NB4 (cell line): ENCODE measurements around the gene ZNF205.
A peak's percentile ranks its signal among the peaks of the same experiment; 100 is the strongest.

Source experiments
- DNase-seq: peaks from one replicate; pipeline ENCODE4 v3.0.0; 2010; ENCODE audit warnings: low read depth
- H3K4me3 ChIP-seq: one replicate; pipeline ENCODE4 v1.5.1; 2011; ENCODE audit warnings: mild to moderate bottlenecking, low read depth, low read length, moderate library complexity
- CTCF ChIP-seq: IDR thresholded peaks from one replicate; pipeline ENCODE4 v1.5.1; 2012; ENCODE audit warnings: low read depth, low read length
- MYC ChIP-seq: IDR thresholded peaks from 2 replicates; pipeline ENCODE4 v1.6.1; 2011; ENCODE audit warnings: low read depth, low read length
- POLR2A ChIP-seq: IDR thresholded peaks from 2 replicates; pipeline ENCODE4 v1.6.1; 2011; ENCODE audit warnings: mild to moderate bottlenecking; ENCODE audit not compliant: insufficient read length; ENCODE audit errors: extremely low read depth
- TF ChIP-seq, protein P1 (sequence below): IDR thresholded peaks from 2 replicates; pipeline ENCODE4 v1.6.1; 2011; ENCODE audit warnings: low read depth, low read length

Gene ZNF205

GRCh38 chr16:3098459-3099394 lies 13.7 kb upstream of the ZNF205 start, which contains the start of gene ZSCAN10:
Gene ZSCAN10 (minus strand): TSS chr16:3099294. CDS start chr16:3092937, 6,357 bp downstream.
- TF ChIP-seq MYC (no peak), POLR2A (no peak)
- TF ChIP-seq, protein P1, sequence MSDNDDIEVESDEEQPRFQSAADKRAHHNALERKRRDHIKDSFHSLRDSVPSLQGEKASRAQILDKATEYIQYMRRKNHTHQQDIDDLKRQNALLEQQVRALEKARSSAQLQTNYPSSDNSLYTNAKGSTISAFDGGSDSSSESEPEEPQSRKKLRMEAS = no peak
- no peak within 1 kb of the TSS for H3K4me3 ChIP-seq
- no peak for DNase-seq

DNA sequence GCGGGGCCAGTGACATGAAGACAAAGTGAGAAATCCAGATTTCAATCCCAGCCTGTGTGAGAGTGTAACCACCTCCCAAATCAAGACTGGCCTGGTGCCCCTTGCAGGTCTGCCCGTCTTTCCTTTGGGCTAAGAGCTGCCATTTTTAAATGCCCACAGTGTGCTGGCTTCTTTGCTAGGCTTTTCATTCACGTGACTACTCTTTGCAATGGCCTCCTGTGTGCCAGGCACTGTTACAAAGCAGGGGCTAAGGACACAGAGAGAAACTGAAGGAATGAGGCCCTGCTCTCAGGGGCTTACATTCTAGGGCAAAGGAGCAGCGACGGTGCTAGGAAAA lies 13.0 kb upstream of the ZNF205 start:
- TF ChIP-seq CTCF (no peak), MYC (no peak), POLR2A (no peak)
- TF ChIP-seq, protein P1 = no peak
- no peak for DNase-seq
- H3K4me3 ChIP-seq = no peak overlapping the region

GRCh38 chr16:3099732-3100499 lies 12.5 kb upstream of the ZNF205 start:
- DNase-seq = peak; percentile 91
- H3K4me3 ChIP-seq = no peak overlapping the region
- TF ChIP-seq MYC = no peak
- TF ChIP-seq, protein P1 = no peak
- TF ChIP-seq POLR2A = no peak
- no peak for TF ChIP-seq CTCF

DNA sequence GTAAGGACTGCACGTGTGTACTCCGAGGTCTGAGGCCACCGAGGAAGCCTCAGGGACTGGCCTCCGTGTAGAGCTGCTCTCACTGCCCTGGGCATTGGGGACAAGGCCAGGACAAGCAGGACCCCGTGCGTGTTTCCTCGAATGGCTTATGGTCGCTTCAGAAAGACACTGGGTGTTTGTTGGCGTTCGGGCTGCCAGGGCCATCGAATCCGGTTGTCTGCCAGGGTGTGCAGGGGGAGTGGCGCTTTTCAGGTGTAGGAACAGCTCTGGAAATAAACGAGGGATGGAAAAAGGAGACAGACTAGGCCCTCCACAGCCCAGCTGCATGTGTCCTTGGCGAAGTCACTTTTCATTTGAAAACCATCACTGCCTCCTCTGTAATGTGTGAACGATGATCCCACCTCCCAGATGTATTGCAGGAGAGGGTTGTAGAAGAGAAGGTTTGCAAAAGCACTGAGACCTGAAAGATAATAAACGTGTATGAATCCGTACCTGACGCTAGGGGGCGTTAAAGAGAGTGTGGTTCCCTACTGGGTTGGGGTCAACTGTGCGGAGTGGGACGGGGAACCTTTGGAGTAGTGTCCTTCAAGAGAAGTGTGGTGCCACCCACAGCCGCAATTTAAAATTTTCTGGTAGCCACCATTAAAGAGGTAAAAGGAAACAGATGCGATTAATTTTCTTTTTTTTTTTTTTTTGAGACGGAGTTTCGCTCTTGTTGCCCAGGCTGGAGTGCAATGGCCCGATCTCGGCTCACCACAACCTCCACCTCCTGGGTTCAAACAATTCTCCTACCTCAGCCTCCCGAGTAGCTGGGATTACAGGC lies 11.2 kb upstream of the ZNF205 start:
- no peak overlapping the region for H3K4me3 ChIP-seq
- DNase-seq = peak; percentile 79

More for the DNA sequence above, 11.2 kb upstream of the ZNF205 start:
- 0 out of 2 replicates have a peak, but pooled peaks have one; percentile 45 for TF ChIP-seq MYC
- TF ChIP-seq CTCF = peak; percentile 60
- TF ChIP-seq, protein P1 = peak; percentile 44; the same call in 1 of the 2 replicates
- no peak for TF ChIP-seq POLR2A
